PC-3 (cell line): ENCODE data around the gene FAM229B.

Experiments
- CTCF ChIP-seq: fragments of 300-600 bp; sonication (generic); conservative IDR thresholded peaks from 2 replicates; pipeline ENCODE4 v1.5.1; 2017; ENCODE audit warnings: antibody characterized with exemption, low read depth, mild to moderate bottlenecking, low read length
- EZH2 ChIP-seq: fragments of 300-600 bp; sonication (generic); IDR thresholded peaks from one replicate; pipeline ENCODE4 v1.6.1; 2017; ENCODE audit warnings: antibody characterized with exemption, mild to moderate bottlenecking, low read length; ENCODE audit not compliant: unreplicated experiment
- EZH2phosphoT487 ChIP-seq: fragments of 300-600 bp; sonication (generic); IDR thresholded peaks from 2 replicates; pipeline ENCODE4 v1.6.1; 2018; ENCODE audit warnings: mild to moderate bottlenecking, antibody characterized with exemption, low read length, borderline replicate concordance

- TF ChIP-seq CTCF = no peak
- TF ChIP-seq EZH2 = no peak
- no peak for TF ChIP-seq EZH2phosphoT487
Measured at GRCh38 chr6:112122756-112123155, 35.4 kb downstream of the FAM229B start.
